ENCODE results near the gene G6PD. TPM values are rescaled to one million over a fixed set of nuclear protein-coding genes. Genes with fewer than 3 reads are reported as not detected.

The G6PD gene
- total RNA-seq, 4 donors from 2014 or later: 7.4 to 24.4 (median 19.3) TPM

DNA sequence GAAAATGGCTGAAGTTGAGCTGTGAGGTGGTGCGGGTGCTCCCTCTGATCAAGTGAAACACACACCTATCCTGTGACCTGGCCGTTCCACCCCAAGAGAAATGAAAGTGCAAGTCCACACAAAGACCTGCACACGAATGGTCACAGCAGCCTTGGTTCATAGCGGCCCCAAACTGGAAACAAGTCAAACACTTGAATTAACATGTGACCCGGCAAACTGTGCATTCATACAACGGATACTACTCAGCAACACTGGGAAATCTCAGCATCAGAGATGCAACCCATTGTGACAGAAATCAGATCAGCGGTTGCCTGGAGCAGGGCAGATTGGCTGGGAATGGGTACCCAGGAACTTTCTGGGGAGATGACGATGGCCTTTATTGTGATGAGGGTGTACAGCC lies 7.6 kb downstream of the G6PD start:
- no peak for DNase-seq
- intact Hi-C loops (cut with DNase I; ENCODE audit: low total_unique reads): no loop called here
- Histone ChIP-seq H3K4me1 (peaks cover 0 to 14% (median 3%) of the 10 kb centered on the region in 4 donors), H3K27me3 (no peaks in the 10 kb centered on the region), H3K36me3 (no peaks in the 10 kb centered on the region), H3K27ac (no peak overlapping the region), H3K9me3 (no peaks in the 10 kb centered on the region), H3K4me3 (no peak overlapping the region)
- 86% methylated on average over 8 of the region's 8 CpGs; no CpG with 5 or more reads in 1 of the 2 donors for WGBS, 2 donors (ENCODE audit: low coverage in 1 of 2)
- in situ Hi-C loops (cut with MboI; ENCODE audit: low pct_ligation_motif_present in 1 of 4, low pct_unique_long_range_greater_than_20kb in 1 of 4, low sequenced_read_pairs in 3 of 4): loop anchor here in 3 of 4 donors (25.0 kb wide), 3 partner anchors 127 to 1577 kb away; partner anchors contain the start of genes DNASE1L1 (in 3 of the 3), TAFAZZIN (in 3 of the 3), HCFC1 (in 1 of the 3) and TMEM187 (in 1 of the 3)
- TF ChIP-seq, protein P1, sequence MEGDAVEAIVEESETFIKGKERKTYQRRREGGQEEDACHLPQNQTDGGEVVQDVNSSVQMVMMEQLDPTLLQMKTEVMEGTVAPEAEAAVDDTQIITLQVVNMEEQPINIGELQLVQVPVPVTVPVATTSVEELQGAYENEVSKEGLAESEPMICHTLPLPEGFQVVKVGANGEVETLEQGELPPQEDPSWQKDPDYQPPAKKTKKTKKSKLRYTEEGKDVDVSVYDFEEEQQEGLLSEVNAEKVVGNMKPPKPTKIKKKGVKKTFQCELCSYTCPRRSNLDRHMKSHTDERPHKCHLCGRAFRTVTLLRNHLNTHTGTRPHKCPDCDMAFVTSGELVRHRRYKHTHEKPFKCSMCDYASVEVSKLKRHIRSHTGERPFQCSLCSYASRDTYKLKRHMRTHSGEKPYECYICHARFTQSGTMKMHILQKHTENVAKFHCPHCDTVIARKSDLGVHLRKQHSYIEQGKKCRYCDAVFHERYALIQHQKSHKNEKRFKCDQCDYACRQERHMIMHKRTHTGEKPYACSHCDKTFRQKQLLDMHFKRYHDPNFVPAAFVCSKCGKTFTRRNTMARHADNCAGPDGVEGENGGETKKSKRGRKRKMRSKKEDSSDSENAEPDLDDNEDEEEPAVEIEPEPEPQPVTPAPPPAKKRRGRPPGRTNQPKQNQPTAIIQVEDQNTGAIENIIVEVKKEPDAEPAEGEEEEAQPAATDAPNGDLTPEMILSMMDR (IDR thresholded peaks at IDR 0.05): no peak
- TF ChIP-seq POLR2AphosphoS5 (IDR thresholded peaks at IDR 0.05): no peak
- TF ChIP-seq EP300 (IDR thresholded peaks at IDR 0.05; ENCODE audit: low read depth): no peak
- no peak for TF ChIP-seq POLR2A (IDR thresholded peaks at IDR 0.05)

DNA sequence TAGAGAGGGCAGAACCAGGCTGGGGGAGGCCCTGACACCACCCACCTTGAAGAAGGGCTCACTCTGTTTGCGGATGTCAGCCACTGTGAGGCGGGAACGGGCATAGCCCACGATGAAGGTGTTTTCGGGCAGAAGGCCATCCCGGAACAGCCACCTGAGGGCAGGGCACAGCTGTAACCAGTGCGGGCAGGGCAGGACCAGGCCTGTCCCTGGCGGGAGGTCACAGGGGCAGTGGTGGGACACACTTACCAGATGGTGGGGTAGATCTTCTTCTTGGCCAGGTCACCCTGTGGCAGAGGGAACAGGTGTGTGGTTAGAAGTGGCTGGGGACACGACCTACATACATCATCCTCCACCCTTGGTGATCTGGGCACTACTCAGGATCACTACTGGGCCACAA lies 10.8 kb downstream of the G6PD start:
- WGBS, 2 donors (ENCODE audit: low coverage in 1 of 2): 85% methylated on average over 9 of the region's 9 CpGs; no CpG with 5 or more reads in 1 of the 2 donors
- Histone ChIP-seq H3K27me3 (no peaks in the 10 kb centered on the region), H3K36me3 (no peaks in the 10 kb centered on the region), H3K27ac (no peak overlapping the region), H3K4me3 (no peak overlapping the region), H3K4me1 (peaks cover 0 to 5% (median 3%) of the 10 kb centered on the region in 4 donors), H3K9me3 (no peaks in the 10 kb centered on the region)
- DNase-seq: no peak
- intact Hi-C loops (cut with DNase I; ENCODE audit: low total_unique reads): no loop called here
- in situ Hi-C loops (cut with MboI; ENCODE audit: low pct_ligation_motif_present in 1 of 4, low pct_unique_long_range_greater_than_20kb in 1 of 4, low sequenced_read_pairs in 3 of 4): loop anchor here in 3 of 4 donors (25.0 kb wide), 3 partner anchors 124 to 1574 kb away; partner anchors contain the start of genes DNASE1L1 (in 3 of the 3), TAFAZZIN (in 3 of the 3), HCFC1 (in 1 of the 3) and TMEM187 (in 1 of the 3)
- TF ChIP-seq POLR2AphosphoS5 (IDR thresholded peaks at IDR 0.05): no peak
- TF ChIP-seq POLR2A (IDR thresholded peaks at IDR 0.05): no peak
- no peak for TF ChIP-seq EP300 (IDR thresholded peaks at IDR 0.05; ENCODE audit: low read depth)
- TF ChIP-seq, protein P1 (IDR thresholded peaks at IDR 0.05): no peak

DNA sequence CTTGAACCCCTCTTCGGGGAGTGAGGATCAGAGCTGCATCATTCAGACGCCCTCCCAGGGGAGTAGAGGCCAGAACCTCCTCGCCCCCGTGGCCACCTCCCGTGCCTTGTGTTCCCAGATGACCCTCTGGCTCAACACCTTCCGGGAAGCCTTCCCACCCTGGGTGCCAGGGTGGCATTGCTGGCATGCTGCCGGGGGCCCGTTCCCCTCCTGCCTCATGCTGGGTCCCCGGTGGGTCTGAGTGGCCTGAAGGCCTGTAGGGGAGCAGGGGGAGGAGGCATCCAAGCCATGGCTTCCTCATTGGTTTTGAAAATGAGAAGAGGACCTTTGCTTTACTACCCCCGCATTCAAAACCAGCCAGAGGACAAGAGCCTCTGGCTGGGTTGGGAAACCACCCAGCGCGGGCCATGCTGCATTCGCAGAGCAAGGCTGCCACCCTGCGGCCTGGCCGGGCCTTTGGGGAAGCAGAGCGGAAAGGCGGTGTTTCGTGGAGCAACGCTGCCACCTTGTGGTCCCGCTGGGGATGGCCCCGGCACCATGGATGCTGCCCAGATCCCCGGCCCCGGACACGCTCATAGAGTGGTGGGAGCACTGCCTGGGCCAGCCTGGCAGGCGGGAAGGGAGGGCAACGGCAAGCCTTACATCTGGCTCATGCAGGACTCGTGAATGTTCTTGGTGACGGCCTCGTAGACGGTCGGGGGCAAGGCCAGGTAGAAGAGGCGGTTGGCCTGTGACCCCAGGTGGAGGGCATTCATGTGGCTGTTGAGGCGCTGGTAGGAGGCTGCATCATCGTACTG lies 11.9 kb downstream of the G6PD start:
- 28% methylated on average over 34 of the region's 34 CpGs; no CpG with 5 or more reads in 1 of the 2 donors for WGBS, 2 donors (ENCODE audit: low coverage in 1 of 2)
- no peak overlapping the region for H3K4me3 ChIP-seq
- H3K36me3 ChIP-seq: no peaks in the 10 kb centered on the region
- H3K27ac ChIP-seq: peak overlapping the region; percentile 26 to 65 (median 55)
- H3K4me1 ChIP-seq: peaks cover 0 to 5% (median 3%) of the 10 kb centered on the region in 4 donors
- intact Hi-C loops (cut with DNase I; ENCODE audit: low total_unique reads) (loop anchor here (5.0 kb wide), 1 partner anchor 1577 kb away; no protein-coding TSS in a partner anchor), in situ Hi-C loops (cut with MboI; ENCODE audit: low pct_ligation_motif_present in 1 of 4, low pct_unique_long_range_greater_than_20kb in 1 of 4, low sequenced_read_pairs in 3 of 4) (loop anchor here in 3 of 4 donors (25.0 kb wide), 3 partner anchors 122 to 1572 kb away; partner anchors contain the start of genes DNASE1L1 (in 3 of the 3), TAFAZZIN (in 3 of the 3), HCFC1 (in 1 of the 3) and TMEM187 (in 1 of the 3))
- H3K9me3 ChIP-seq: no peaks in the 10 kb centered on the region
- no peaks in the 10 kb centered on the region for H3K27me3 ChIP-seq
- TF ChIP-seq EP300 (IDR thresholded peaks at IDR 0.05; ENCODE audit: low read depth) (no peak), POLR2AphosphoS5 (IDR thresholded peaks at IDR 0.05) (peak in 2 of 3 donors; percentile 48 to 68)
- TF ChIP-seq, protein P1 (IDR thresholded peaks at IDR 0.05): peak; percentile 85 to 98 (median 95)
- DNase-seq: peak; percentile 92

DNA sequence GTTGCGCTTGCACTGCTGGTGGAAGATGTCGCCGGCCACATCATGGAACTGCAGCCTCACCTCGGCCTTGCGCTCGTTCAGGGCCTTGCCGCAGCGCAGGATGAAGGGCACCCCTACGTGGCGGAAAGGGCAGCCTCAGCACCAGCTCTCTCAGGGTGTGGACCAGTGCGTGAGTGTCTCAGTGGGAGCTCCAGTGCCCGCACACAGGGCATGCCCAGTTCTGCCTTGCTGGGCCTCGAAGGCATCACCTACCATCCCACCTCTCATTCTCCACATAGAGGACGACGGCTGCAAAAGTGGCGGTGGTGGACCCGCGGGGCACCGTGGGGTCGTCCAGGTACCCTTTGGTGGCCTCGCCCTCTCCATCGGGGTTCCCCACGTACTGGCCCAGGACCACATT lies 14.0 kb downstream of the G6PD start:
- 93% methylated on average over 17 of the region's 23 CpGs; no CpG with 5 or more reads in 1 of the 2 donors for WGBS, 2 donors (ENCODE audit: low coverage in 1 of 2)
- H3K4me1 ChIP-seq: peaks cover 0 to 5% (median 3%) of the 10 kb centered on the region in 4 donors
- H3K9me3 ChIP-seq: no peaks in the 10 kb centered on the region
- H3K36me3 ChIP-seq: no peaks in the 10 kb centered on the region
- TF ChIP-seq, protein P1 (IDR thresholded peaks at IDR 0.05): no peak
- TF ChIP-seq POLR2A (IDR thresholded peaks at IDR 0.05): no peak
- no peak for TF ChIP-seq POLR2AphosphoS5 (IDR thresholded peaks at IDR 0.05)
- TF ChIP-seq EP300 (IDR thresholded peaks at IDR 0.05; ENCODE audit: low read depth): no peak
- intact Hi-C loops (cut with DNase I; ENCODE audit: low total_unique reads) (loop anchor here (5.0 kb wide), 1 partner anchor 1575 kb away; no protein-coding TSS in a partner anchor), in situ Hi-C loops (cut with MboI; ENCODE audit: low pct_ligation_motif_present in 1 of 4, low pct_unique_long_range_greater_than_20kb in 1 of 4, low sequenced_read_pairs in 3 of 4) (loop anchor here in 3 of 4 donors (25.0 kb wide), 3 partner anchors 120 to 1570 kb away; partner anchors contain the start of genes DNASE1L1 (in 3 of the 3), TAFAZZIN (in 3 of the 3), HCFC1 (in 1 of the 3) and TMEM187 (in 1 of the 3))
- H3K27ac ChIP-seq: no peak overlapping the region
- no peaks in the 10 kb centered on the region for H3K27me3 ChIP-seq
- H3K4me3 ChIP-seq: no peak overlapping the region
- DNase-seq: no peak
